ENCODE results near the gene ARID4B.
"Not testable (repeated sequence)": the region's sequence is repeated elsewhere in the genome, so short reads cannot be mapped to it uniquely, and the experiment has no call there.

The ARID4B gene, protein sequence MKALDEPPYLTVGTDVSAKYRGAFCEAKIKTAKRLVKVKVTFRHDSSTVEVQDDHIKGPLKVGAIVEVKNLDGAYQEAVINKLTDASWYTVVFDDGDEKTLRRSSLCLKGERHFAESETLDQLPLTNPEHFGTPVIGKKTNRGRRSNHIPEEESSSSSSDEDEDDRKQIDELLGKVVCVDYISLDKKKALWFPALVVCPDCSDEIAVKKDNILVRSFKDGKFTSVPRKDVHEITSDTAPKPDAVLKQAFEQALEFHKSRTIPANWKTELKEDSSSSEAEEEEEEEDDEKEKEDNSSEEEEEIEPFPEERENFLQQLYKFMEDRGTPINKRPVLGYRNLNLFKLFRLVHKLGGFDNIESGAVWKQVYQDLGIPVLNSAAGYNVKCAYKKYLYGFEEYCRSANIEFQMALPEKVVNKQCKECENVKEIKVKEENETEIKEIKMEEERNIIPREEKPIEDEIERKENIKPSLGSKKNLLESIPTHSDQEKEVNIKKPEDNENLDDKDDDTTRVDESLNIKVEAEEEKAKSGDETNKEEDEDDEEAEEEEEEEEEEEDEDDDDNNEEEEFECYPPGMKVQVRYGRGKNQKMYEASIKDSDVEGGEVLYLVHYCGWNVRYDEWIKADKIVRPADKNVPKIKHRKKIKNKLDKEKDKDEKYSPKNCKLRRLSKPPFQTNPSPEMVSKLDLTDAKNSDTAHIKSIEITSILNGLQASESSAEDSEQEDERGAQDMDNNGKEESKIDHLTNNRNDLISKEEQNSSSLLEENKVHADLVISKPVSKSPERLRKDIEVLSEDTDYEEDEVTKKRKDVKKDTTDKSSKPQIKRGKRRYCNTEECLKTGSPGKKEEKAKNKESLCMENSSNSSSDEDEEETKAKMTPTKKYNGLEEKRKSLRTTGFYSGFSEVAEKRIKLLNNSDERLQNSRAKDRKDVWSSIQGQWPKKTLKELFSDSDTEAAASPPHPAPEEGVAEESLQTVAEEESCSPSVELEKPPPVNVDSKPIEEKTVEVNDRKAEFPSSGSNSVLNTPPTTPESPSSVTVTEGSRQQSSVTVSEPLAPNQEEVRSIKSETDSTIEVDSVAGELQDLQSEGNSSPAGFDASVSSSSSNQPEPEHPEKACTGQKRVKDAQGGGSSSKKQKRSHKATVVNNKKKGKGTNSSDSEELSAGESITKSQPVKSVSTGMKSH (N-terminal part only)

DNA sequence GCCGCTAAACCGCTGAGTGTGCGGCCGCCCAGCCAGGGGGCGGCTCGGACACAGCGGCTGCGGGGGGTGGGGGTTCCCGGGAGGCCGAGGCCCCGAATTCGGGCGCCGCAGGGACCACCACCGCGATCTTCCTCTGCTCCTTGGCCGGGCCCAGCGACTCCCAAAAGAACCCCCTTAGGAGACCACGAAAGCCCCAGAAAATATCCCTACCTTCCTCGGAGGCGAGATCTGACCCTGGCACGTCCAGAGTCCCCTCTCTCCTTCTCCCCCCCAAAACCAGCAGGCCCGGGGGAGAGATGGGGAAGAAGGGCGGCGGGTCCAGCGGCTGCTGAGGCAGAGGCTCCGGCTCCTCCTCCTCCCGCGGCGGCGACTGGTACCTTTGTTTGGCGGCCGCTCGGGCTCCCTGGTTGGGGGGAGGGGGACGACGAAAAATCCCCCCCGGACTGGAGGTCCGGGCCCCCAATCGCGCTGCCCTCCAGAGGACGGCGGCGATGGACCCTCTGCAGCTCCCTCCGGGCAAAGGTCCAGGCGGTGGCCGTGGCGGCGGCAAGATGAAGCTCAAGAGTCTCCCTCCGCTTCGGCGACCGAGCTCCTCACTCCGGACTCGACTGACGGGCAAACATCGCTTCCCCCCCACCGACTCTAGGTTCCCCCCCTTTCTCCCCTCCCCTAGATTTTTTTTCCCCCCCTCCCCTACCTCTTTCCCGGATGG, at the start of gene ARID4B:
Gene ARID4B (minus strand): TSS at position 621 of the 712 bp plus-strand sequence. CDS start 1,260 bp downstream, outside the sequence.
- no peak for DNase-seq

DNA sequence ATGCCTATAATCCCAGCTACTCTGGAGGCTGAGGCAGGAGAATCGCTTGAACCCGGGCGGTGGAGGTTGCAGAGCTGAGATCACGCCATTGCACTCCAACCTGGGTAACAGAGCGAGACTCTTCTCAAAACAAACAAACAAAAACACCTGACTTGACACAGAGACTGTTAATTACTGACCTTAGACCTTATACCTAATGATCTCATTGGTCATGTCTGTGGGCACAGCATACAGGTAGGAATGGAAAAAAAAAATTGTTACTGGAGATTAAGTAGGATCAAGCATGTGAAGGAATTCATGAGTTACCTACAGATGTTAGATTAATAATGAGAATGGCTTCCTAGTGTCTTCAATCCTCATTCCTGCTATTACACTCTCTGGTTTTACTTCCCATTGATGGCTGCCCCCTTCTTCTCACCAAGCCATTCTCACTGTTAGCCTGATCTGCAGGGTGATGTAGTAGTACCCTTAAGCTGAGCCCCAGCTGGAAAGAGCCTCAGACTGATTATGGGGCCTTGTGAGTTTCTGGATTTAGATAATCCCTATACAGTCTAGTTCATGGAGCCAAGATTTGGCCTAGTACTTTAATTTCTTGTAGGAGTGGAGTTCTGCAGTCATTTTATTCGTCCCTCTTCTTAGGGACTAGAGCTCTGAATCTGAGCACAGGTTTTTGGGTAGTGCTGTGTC, 48.1 kb upstream of the ARID4B start:
- no peak for DNase-seq

DNA sequence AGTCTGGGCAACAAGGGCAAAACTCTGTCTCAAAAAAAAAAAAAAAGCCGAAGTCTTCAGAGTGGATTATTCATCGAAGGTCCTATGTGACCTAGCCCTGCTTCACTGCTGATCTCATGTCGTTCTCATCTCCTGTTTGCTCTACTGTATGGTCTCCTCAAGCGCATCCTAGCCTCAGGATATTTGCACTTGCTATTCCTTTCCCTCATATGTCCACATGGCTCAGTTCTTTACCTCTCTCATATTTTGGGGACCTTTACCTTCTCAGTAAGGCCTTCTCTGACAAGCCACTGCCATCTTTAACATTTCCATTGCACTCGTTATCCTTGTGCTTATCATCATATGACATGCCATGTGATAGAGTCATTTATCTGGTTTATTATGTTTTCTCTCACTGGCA, 41.8 kb upstream of the ARID4B start:
- DNase-seq: no peak

GRCh38 chr1:235368428-235368827, 40.4 kb upstream of the ARID4B start:
- no peak for DNase-seq

GRCh38 chr1:235367000-235367908, 39.3 kb upstream of the ARID4B start, which contains the start of gene TBCE:
Gene TBCE, plus strand, starts transcription at chr1:235367427. Its CDS starts 12,623 bp downstream, at chr1:235380050.
- peak; percentile 98 for DNase-seq

- no peak for DNase-seq
Measured at GRCh38 chr1:235366286-235366685, 38.3 kb upstream of the ARID4B start.

GRCh38 chr1:235364189-235364588, 36.2 kb upstream of the ARID4B start:
- DNase-seq: not testable (repeated sequence)

DNA sequence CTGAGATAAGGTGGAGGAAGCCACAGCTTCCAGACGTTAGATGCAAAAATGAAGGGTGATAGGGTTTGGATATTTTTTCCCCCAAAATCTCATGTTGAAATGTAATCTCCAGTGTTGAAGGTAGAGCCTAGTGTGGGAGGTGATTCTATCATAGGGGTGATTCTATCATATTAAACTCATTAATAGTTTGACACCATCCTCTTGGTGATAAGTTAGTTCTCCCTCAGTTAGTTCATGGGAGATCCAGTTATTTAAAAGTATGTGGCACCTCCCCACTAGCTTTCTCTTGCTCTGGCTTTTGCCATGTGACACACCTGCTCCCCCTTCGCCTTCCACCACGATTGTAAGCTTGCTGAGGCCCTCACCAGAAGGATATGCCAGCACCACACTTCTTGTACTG, 30.9 kb upstream of the ARID4B start:
- no peak for DNase-seq

GRCh38 chr1:235357485-235358373, 29.8 kb upstream of the ARID4B start:
- DNase-seq: no peak

GRCh38 chr1:235351898-235352297, 23.9 kb upstream of the ARID4B start:
- DNase-seq: no peak

DNA sequence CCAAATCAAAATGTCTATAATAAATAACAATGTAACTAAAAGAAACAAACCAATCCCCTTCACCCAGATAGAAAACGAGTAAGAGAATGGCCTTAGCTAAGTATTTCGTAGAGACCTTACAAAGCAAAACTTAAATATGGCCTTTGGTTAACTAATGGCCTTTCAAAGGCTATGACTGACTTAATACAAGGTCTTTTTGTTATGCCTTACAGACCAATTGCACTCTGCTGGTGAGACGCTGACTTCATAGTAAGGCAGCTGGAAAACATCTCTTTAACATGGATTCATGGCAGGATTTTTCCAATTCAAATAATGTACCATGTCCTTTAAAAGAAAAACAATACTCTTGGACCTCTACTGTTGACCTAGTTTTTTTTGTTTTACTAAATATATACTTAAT, 23.5 kb upstream of the ARID4B start:
- no peak for DNase-seq

DNA sequence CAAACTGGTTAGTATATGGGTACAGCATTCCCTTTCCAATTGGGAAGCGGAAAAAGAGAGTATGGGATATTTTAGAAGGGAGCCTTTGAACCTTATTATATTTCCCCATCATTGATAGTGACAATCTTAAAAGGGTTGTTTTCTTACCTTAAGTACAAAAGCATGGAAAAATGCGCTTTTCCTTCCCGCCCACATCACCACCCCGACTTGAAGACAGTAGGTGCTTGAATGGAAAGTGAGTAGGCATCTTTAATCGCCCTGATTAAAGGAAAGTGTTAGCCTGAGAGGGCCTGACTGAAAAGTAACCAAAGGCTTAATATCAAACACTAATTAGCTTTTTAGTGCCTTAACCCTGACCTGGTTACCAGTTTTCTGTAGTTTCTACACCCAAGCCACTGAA, 15.7 kb upstream of the ARID4B start:
- DNase-seq: no peak

- no peak for DNase-seq
Measured at GRCh38 chr1:235342471-235342870, 14.5 kb upstream of the ARID4B start.

GRCh38 chr1:235342039-235342438, 14.1 kb upstream of the ARID4B start:
- no peak for DNase-seq

DNA sequence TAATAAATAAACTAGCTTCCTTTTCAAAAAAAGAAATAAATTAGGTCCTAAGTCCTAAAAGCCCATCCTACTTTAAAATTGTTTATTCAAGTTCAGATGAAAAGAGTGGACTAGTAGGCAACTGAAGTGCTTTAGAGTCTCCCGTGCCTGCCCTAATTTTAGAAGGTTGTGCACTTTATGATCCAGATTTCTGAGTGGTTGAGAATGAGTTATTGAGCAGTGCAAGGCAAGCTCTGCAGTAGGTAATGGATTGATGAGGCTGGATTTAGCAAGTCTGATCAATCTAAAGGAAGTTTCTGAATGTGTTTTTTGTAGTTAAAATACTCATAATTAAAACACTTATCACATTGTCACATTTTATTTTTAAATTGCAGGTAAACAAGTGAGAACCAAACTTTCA, 13.4 kb upstream of the ARID4B start:
- DNase-seq: no peak

DNA sequence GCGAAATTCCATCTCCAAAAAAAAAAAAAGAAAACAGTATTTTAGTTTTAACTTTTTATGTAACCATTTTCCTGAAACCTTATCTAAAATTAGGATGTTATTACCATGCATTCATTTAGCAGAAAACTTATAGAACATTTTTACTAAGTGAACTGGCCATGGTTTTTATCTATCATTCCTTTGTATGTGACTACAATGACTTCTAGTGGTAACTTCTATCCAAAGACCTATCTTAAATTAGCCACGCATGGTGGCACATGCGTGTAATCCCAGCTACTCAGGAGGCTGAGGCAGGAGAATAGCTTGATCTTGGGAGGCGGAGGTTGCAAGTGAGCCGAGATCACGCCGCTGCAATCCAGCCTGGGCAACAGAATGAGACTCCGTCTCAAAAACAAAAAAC, 11.8 kb upstream of the ARID4B start:
- no peak for DNase-seq

- DNase-seq: peak; percentile 43
Measured at GRCh38 chr1:235336903-235337302, 8.9 kb upstream of the ARID4B start.

- peak; percentile 74 for DNase-seq
Measured at GRCh38 chr1:235331401-235331800, 3.4 kb upstream of the ARID4B start.

DNA sequence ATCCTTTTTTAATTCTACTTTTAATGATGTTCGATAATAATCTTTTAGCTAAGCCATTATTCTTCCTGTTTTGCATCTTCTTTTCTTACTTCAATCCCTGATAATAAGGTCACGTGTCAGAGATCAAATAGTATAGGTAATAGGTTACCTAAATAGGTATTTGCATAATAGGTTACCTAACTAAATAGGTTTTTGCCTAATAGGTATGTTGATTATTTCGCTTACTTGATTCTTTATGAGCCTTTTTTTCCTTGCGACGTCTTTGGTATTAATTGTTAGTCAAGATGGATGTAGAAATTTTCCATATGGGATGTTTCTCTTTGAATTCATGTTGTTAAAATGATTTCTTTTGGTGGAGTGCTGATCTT, 2.9 kb upstream of the ARID4B start:
- no peak for DNase-seq

Measured in inflammatory macrophage treated with lipopolysaccharide for 4 hours (primary cell).